Measurements from ENCODE around the gene NTRK1.

GRCh38 chr1:156904187-156904959 is 43.7 kb downstream of the NTRK1 start:
- TF ChIP-seq RAD21 (IDR thresholded peaks at IDR 0.05): no peak
- no peak for TF ChIP-seq CTCF (IDR thresholded peaks at IDR 0.05; ENCODE audit: low read depth, low read length, missing input control)
- TF ChIP-seq YY1 (IDR thresholded peaks at IDR 0.05): no peak
- TF ChIP-seq MAX (IDR thresholded peaks at IDR 0.05): no peak
- TF ChIP-seq GABPA (IDR thresholded peaks at IDR 0.05 in 1 of 2, conservative IDR thresholded peaks at IDR 0.05 in 1 of 2): no peak
- no peak for TF ChIP-seq SP1 (IDR thresholded peaks at IDR 0.05)
- no peak for TF ChIP-seq JUND (IDR thresholded peaks at IDR 0.05)
- no peak for TF ChIP-seq ATF3 (IDR thresholded peaks at IDR 0.05)
- no peak for TF ChIP-seq REST (IDR thresholded peaks at IDR 0.05)
- no peak for TF ChIP-seq FOXA1 (IDR thresholded peaks at IDR 0.05)
- TF ChIP-seq TAF1 (conservative IDR thresholded peaks at IDR 0.05): no peak
- TF ChIP-seq RXRA (IDR thresholded peaks at IDR 0.05): no peak

All from liver (tissue), 3 donors.